H1 (cell line): ENCODE measurements around the gene GNAQ.

ENCODE experiments used
- CBX5 ChIP-seq: fragments of 300-800, 300-1000 bp; sonication (generic); IDR thresholded peaks from 2 replicates; pipeline ENCODE4 v1.7.1; 2016; ENCODE audit warnings: antibody characterized with exemption, low read length, low read depth
- CEBPB ChIP-seq: IDR thresholded peaks from 2 replicates; pipeline ENCODE4 v1.6.1; 2012; ENCODE audit warnings: low read depth, low read length
- CREB1 ChIP-seq: IDR thresholded peaks from 2 replicates; pipeline ENCODE4 v1.6.1; 2012; ENCODE audit warnings: inconsistent platforms
- CTCF ChIP-seq, 3 experiments: IDR thresholded peaks; 1 replicate in 2 of 3; 2 replicates in 1 of 3; pipeline versions ENCODE4 v1.5.1 to v1.6.1; 2011; ENCODE audit warnings: low read length in 3 of 3, mild to moderate bottlenecking in 3 of 3, inconsistent platforms in 2 of 3, low read depth in 1 of 3, moderate library complexity in 1 of 3; ENCODE audit not compliant: insufficient read depth in 1 of 3; ENCODE audit errors: control extremely low read depth in 1 of 3
- EZH2 ChIP-seq: fragments of 200-600 bp; sonication (generic); IDR thresholded peaks from 2 replicates; pipeline ENCODE4 v1.7.1; 2012; ENCODE audit warnings: low read depth, mild to moderate bottlenecking, moderate library complexity, low read length, inconsistent platforms; ENCODE audit not compliant: severe bottlenecking
- POLR2A ChIP-seq, 2 experiments: IDR thresholded peaks; 1 replicate in 1 of 2; 2 replicates in 1 of 2; pipeline ENCODE4 v1.6.1; 2011; ENCODE audit warnings: low read depth in 2 of 2, low read length in 2 of 2, mild to moderate bottlenecking in 2 of 2; ENCODE audit errors: control extremely low read depth in 1 of 2
- RFX5 ChIP-seq: IDR thresholded peaks from 2 replicates; pipeline ENCODE4 v1.6.1; 2011; ENCODE audit warnings: low read depth, low read length, improper control_type of control experiment, borderline replicate concordance
- SIRT6 ChIP-seq: IDR thresholded peaks from one replicate; pipeline ENCODE4 v1.7.1; 2012; ENCODE audit warnings: low read length, inconsistent platforms
- SIX5 ChIP-seq: IDR thresholded peaks from 2 replicates; pipeline ENCODE4 v1.6.1; 2011; ENCODE audit warnings: mild to moderate bottlenecking, low read depth, low read length
- TCF12 ChIP-seq: IDR thresholded peaks from 2 replicates; pipeline ENCODE4 v1.6.1; 2011; ENCODE audit warnings: low read depth, mild to moderate bottlenecking, low read length
- USF2 ChIP-seq: IDR thresholded peaks from 2 replicates; pipeline ENCODE4 v1.6.1; 2011; ENCODE audit warnings: low read length, improper control_type of control experiment
- YY1 ChIP-seq: IDR thresholded peaks from 2 replicates; pipeline ENCODE4 v1.6.1; 2011; ENCODE audit warnings: low read depth, mild to moderate bottlenecking, low read length
- ZNF274 ChIP-seq: IDR thresholded peaks from 2 replicates; pipeline ENCODE4 v1.7.0; 2012; ENCODE audit warnings: low read length, borderline replicate concordance; ENCODE audit errors: extremely low read depth

- TF ChIP-seq TCF12 (no peak), YY1 (no peak), SIX5 (no peak), USF2 (no peak), CBX5 (no peak), CTCF (IDR thresholded peaks at IDR 0.05; ENCODE audit: control extremely low read depth in 1 of 3, insufficient read depth in 1 of 3, low read depth in 1 of 3, low read length in 3 of 3) (no peak), ZNF274 (no peak), CEBPB (no peak), SIRT6 (no peak), EZH2 (no peak), RFX5 (no peak), POLR2A (IDR thresholded peaks at IDR 0.05; ENCODE audit: control extremely low read depth in 1 of 2, low read depth in 2 of 2, low read length in 2 of 2) (no peak), CREB1 (no peak)
Measured at GRCh38 chr9:77708064-77708815, 323.4 kb downstream of the GNAQ start.
